GM06990 (cell line): ENCODE data around the gene GRIP1.

Experiments
- DNase-seq: peaks from one replicate; pipeline ENCODE4 v3.0.0-alpha.2; 2011; ENCODE audit not compliant: insufficient read length; ENCODE audit errors: extremely low read depth
- H3K27me3 ChIP-seq: replicated peaks from 2 replicates; pipeline ENCODE4 v1.6.0; 2011; ENCODE audit warnings: low read length; ENCODE audit not compliant: control insufficient read depth, insufficient read depth
- H3K36me3 ChIP-seq: 2 replicates; pipeline ENCODE4 v1.5.1; 2011; ENCODE audit warnings: low read length; ENCODE audit not compliant: control insufficient read depth, insufficient read depth
- H3K4me3 ChIP-seq: replicated peaks from 2 replicates; pipeline ENCODE4 v1.5.1; 2011; ENCODE audit warnings: low read depth, mild to moderate bottlenecking, control low read depth, low read length
- TF ChIP-seq, protein P1 (sequence below): IDR thresholded peaks from 2 replicates; pipeline ENCODE4 v1.5.1; 2011; ENCODE audit warnings: low read length, control low read depth, mild to moderate bottlenecking, inconsistent platforms; ENCODE audit not compliant: insufficient read depth, poor library complexity, severe bottlenecking

The GRIP1 gene, protein sequence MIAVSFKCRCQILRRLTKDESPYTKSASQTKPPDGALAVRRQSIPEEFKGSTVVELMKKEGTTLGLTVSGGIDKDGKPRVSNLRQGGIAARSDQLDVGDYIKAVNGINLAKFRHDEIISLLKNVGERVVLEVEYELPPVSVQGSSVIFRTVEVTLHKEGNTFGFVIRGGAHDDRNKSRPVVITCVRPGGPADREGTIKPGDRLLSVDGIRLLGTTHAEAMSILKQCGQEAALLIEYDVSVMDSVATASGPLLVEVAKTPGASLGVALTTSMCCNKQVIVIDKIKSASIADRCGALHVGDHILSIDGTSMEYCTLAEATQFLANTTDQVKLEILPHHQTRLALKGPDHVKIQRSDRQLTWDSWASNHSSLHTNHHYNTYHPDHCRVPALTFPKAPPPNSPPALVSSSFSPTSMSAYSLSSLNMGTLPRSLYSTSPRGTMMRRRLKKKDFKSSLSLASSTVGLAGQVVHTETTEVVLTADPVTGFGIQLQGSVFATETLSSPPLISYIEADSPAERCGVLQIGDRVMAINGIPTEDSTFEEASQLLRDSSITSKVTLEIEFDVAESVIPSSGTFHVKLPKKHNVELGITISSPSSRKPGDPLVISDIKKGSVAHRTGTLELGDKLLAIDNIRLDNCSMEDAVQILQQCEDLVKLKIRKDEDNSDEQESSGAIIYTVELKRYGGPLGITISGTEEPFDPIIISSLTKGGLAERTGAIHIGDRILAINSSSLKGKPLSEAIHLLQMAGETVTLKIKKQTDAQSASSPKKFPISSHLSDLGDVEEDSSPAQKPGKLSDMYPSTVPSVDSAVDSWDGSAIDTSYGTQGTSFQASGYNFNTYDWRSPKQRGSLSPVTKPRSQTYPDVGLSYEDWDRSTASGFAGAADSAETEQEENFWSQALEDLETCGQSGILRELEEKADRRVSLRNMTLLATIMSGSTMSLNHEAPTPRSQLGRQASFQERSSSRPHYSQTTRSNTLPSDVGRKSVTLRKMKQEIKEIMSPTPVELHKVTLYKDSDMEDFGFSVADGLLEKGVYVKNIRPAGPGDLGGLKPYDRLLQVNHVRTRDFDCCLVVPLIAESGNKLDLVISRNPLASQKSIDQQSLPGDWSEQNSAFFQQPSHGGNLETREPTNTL

GRCh38 chr12:66678338-66679275 lies at the start of gene GRIP1:
GRIP1 (minus strand) TSS chr12:66679076; CDS start chr12:66678904, 172 bp downstream.
- Histone ChIP-seq H3K4me3 (no peak within 1 kb of the TSS), H3K36me3 (no peaks in the 10 kb centered on the region), H3K27me3 (no peaks in the 10 kb centered on the region)
- no peak for DNase-seq
- TF ChIP-seq, protein P1, sequence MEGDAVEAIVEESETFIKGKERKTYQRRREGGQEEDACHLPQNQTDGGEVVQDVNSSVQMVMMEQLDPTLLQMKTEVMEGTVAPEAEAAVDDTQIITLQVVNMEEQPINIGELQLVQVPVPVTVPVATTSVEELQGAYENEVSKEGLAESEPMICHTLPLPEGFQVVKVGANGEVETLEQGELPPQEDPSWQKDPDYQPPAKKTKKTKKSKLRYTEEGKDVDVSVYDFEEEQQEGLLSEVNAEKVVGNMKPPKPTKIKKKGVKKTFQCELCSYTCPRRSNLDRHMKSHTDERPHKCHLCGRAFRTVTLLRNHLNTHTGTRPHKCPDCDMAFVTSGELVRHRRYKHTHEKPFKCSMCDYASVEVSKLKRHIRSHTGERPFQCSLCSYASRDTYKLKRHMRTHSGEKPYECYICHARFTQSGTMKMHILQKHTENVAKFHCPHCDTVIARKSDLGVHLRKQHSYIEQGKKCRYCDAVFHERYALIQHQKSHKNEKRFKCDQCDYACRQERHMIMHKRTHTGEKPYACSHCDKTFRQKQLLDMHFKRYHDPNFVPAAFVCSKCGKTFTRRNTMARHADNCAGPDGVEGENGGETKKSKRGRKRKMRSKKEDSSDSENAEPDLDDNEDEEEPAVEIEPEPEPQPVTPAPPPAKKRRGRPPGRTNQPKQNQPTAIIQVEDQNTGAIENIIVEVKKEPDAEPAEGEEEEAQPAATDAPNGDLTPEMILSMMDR: no peak

- no peak for DNase-seq
- Histone ChIP-seq H3K4me3 (no peak overlapping the region), H3K27me3 (no peaks in the 10 kb centered on the region), H3K36me3 (no peaks in the 10 kb centered on the region)
- TF ChIP-seq, protein P1: no peak
Measured at GRCh38 chr12:66726556-66726955, 47.7 kb upstream of the GRIP1 start.

DNA sequence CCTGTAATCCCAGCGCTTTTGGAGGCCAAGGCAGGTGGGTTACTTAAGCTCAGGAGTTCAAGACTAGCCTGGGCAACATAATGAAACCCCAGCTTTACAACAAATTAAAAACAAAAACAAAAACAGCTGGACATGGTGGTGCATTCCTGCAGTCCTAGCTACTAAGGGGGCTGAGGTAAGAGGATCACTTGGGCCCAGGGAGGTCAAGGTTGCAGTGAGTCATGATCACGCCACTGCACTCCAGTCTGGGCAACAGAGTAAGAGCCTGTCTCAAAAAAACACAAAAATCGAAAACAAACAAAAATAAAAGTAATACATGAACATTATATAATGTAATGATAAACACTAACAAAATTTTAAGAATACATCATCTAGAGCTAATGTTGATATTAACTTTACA lies 46.2 kb upstream of the GRIP1 start:
- no peaks in the 10 kb centered on the region for H3K36me3 ChIP-seq
- no peaks in the 10 kb centered on the region for H3K27me3 ChIP-seq
- TF ChIP-seq, protein P1: no peak
- DNase-seq: no peak
- no peak overlapping the region for H3K4me3 ChIP-seq

- no peak for DNase-seq
- TF ChIP-seq, protein P1: no peak
- no peaks in the 10 kb centered on the region for H3K27me3 ChIP-seq
- no peaks in the 10 kb centered on the region for H3K36me3 ChIP-seq
- no peak overlapping the region for H3K4me3 ChIP-seq
Measured at GRCh38 chr12:66724616-66725015, 45.7 kb upstream of the GRIP1 start.

DNA sequence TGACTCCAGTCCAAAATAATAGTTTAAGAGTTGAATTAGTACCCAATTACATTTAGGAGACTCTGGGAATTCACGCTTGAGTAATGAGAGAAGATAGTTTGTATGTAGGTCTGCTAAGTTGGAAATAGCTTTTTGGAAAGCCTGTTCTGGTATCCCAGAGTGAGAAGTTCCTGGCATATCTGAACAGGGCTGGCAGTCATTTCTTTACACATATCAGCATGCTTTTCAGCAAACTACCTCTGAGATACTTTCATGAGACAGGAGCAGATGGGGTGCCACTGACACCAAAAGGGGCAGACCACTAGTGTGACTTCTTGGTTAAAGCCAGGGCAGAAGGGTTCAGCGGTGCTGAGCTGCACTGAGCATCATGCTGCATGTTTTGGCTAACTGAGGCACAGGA lies 45.1 kb upstream of the GRIP1 start:
- Histone ChIP-seq H3K27me3 (no peaks in the 10 kb centered on the region), H3K36me3 (no peaks in the 10 kb centered on the region), H3K4me3 (no peak overlapping the region)
- no peak for DNase-seq
- TF ChIP-seq, protein P1: no peak
